Mesendoderm (in vitro differentiated cells): ENCODE results near the gene MAD1L1.

Experiments
- DNase-seq: peaks from one replicate; pipeline ENCODE4 v3.0.0; 2013
- H2AK5ac ChIP-seq: 2 replicates; pipeline ENCODE4 v1.6.1; 2013; ENCODE audit warnings: low read length, inconsistent platforms
- H2BK120ac ChIP-seq: 2 replicates; pipeline ENCODE4 v1.6.1; 2013; ENCODE audit warnings: low read depth, mild to moderate bottlenecking, low read length, moderate library complexity, mixed read lengths
- H2BK15ac ChIP-seq: replicated peaks from 2 replicates; pipeline ENCODE4 v1.6.1; 2013; ENCODE audit warnings: low read depth, mild to moderate bottlenecking, moderate library complexity
- H2BK5ac ChIP-seq: 2 replicates; pipeline ENCODE4 v1.6.1; 2013; ENCODE audit warnings: low read length, inconsistent platforms
- H3K18ac ChIP-seq: 2 replicates; pipeline ENCODE4 v1.6.1; 2013; ENCODE audit warnings: mild to moderate bottlenecking, low read length, mixed read lengths
- H3K23ac ChIP-seq: one replicate; pipeline ENCODE4 v1.6.1; 2013; ENCODE audit warnings: low read length
- H3K27ac ChIP-seq: 2 replicates; pipeline ENCODE4 v1.5.1; 2013; ENCODE audit warnings: low read depth, mild to moderate bottlenecking, inconsistent platforms, low read length, moderate library complexity
- H3K27me3 ChIP-seq: 2 replicates; pipeline ENCODE4 v1.6.1; 2013; ENCODE audit warnings: low read length, control low read depth, mild to moderate bottlenecking, inconsistent platforms; ENCODE audit not compliant: insufficient read depth, poor library complexity
- H3K36me3 ChIP-seq: 2 replicates; pipeline ENCODE4 v1.6.1; 2013; ENCODE audit warnings: low read length, inconsistent platforms; ENCODE audit not compliant: control insufficient read depth, insufficient read depth
- H3K4ac ChIP-seq: one replicate; pipeline ENCODE4 v1.6.1; 2013; ENCODE audit warnings: low read depth, mild to moderate bottlenecking, low read length, moderate library complexity
- H3K4me1 ChIP-seq: 2 replicates; pipeline ENCODE4 v1.6.1; 2013; ENCODE audit warnings: low read depth, low read length, inconsistent platforms; ENCODE audit not compliant: control insufficient read depth
- H3K4me2 ChIP-seq: 2 replicates; pipeline ENCODE4 v1.6.1; 2013; ENCODE audit warnings: low read length
- H3K4me3 ChIP-seq: 2 replicates; pipeline ENCODE4 v1.5.1; 2013; ENCODE audit warnings: mild to moderate bottlenecking, low read length
- H3K56ac ChIP-seq: one replicate; pipeline ENCODE4 v1.6.1; 2013; ENCODE audit warnings: low read length
- H3K79me1 ChIP-seq: 2 replicates; pipeline ENCODE4 v1.6.1; 2013; ENCODE audit warnings: low read length, inconsistent platforms
- H3K79me2 ChIP-seq: 2 replicates; pipeline ENCODE4 v1.6.1; 2013; ENCODE audit warnings: mild to moderate bottlenecking, low read length; ENCODE audit not compliant: control insufficient read depth, insufficient read depth
- H3K9ac ChIP-seq: 2 replicates; pipeline ENCODE4 v1.6.1; 2013; ENCODE audit warnings: low read length, inconsistent platforms
- H4K5ac ChIP-seq: one replicate; pipeline ENCODE4 v1.6.1; 2013; ENCODE audit warnings: low read length
- H4K8ac ChIP-seq: one replicate; pipeline ENCODE4 v1.6.1; 2013; ENCODE audit warnings: low read depth, mild to moderate bottlenecking, control low read depth, low read length, moderate library complexity
- WGBS: extraction: QIAGEN DNeasy Blood & Tissue Kit; methylation state at CpG from one replicate; pipeline ENCODE4 v1.1.7; 2013; ENCODE audit warnings: low lambda C conversion rate, missing lambda C conversion rate; ENCODE audit not compliant: insufficient coverage; ENCODE audit errors: extremely low coverage; 5-methylcytosine and 5-hydroxymethylcytosine counted together

Gene MAD1L1

GRCh38 chr7:1916601-1916970, 316.2 kb downstream of the MAD1L1 start:
- H3K4me3 ChIP-seq, result no peak overlapping the region
- H3K27me3 ChIP-seq, result no peaks in the 10 kb centered on the region
- DNase-seq, result no peak
- no peak overlapping the region for H4K8ac ChIP-seq
- no peak overlapping the region for H3K4ac ChIP-seq
- no peak overlapping the region for H2BK120ac ChIP-seq
- WGBS, result no CpG with 5 or more reads among the region's 16 CpGs
- no peak overlapping the region for H3K56ac ChIP-seq
- no peak overlapping the region for H2BK5ac ChIP-seq
- H3K79me2 ChIP-seq, result no peaks in the 10 kb centered on the region
- H3K4me2 ChIP-seq, result no peak overlapping the region
- no peak overlapping the region for H3K27ac ChIP-seq
- H3K36me3 ChIP-seq, result no peaks in the 10 kb centered on the region
- no peak overlapping the region for H3K9ac ChIP-seq
- no peak overlapping the region for H3K23ac ChIP-seq
- H3K79me1 ChIP-seq, result no peaks in the 10 kb centered on the region
- no peaks in the 10 kb centered on the region for H3K4me1 ChIP-seq
- H2BK15ac ChIP-seq, result no peak overlapping the region
- no peak overlapping the region for H4K5ac ChIP-seq
- H3K18ac ChIP-seq, result no peak overlapping the region
- H2AK5ac ChIP-seq, result no peak overlapping the region

DNA sequence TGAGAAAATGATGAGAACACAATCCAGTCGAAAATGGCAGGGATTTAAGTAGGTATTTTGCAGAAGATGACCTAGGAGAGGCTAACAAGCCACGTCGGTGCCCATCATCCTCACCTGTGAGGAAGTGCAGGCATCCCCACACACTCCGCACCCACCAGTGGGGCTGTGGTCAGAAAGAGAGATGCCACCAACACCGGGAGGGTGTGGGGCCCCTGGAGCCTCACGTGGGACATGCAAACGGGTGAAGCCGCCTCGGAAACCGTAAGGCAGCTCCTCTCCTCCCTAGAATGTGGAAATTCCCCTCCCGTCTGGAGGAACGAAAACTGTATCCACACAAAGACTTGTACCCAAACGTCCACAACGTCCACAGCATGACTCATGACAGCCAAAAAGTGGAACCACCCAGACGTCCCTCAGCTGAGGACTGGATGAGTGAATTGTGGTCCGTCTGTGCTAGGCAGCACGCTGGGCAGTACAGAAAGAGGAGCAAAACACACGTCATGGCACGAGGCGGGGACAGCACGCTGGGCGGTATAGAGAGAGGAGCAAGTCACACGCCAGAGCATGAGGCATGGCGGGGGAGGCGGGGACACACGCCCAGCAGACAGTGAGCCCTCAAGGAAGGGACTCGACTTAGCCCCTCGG, 316.7 kb downstream of the MAD1L1 start:
- Histone ChIP-seq H4K8ac (no peak overlapping the region), H3K36me3 (no peaks in the 10 kb centered on the region), H2BK5ac (no peak overlapping the region), H3K23ac (no peak overlapping the region), H3K4me2 (no peak overlapping the region), H3K9ac (no peak overlapping the region), H3K27ac (no peak overlapping the region), H3K27me3 (no peaks in the 10 kb centered on the region), H3K4me3 (no peak overlapping the region), H3K4ac (no peak overlapping the region), H3K18ac (no peak overlapping the region), H3K56ac (no peak overlapping the region), H3K79me2 (no peaks in the 10 kb centered on the region), H2BK15ac (no peak overlapping the region), H3K4me1 (no peaks in the 10 kb centered on the region), H3K79me1 (no peaks in the 10 kb centered on the region), H2BK120ac (no peak overlapping the region), H2AK5ac (no peak overlapping the region), H4K5ac (no peak overlapping the region)
- no peak for DNase-seq
- WGBS, result no CpG with 5 or more reads among the region's 28 CpGs

DNA sequence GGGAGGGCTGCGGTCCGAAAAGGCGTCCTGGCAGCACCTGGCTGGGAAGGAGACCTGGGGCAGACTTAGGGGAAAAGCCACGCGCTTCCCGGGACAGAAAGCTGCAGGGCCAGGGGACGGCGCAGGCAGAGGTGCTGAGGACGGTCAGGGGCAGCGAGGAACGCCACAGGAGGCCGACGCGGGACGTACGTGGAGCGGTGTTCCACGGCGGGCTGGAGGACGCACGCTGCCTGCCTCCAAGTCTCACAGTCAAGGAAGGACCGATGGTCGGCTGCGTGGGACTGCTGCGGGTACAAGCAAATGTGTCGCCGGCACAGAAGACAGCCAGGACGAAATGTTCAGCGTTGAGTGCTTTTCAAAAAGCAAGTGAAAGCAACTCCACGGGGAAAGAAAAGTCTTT, 317.4 kb downstream of the MAD1L1 start:
- Histone ChIP-seq H3K18ac (no peak overlapping the region), H3K79me1 (no peaks in the 10 kb centered on the region), H3K4me2 (no peak overlapping the region), H2AK5ac (no peak overlapping the region), H4K5ac (no peak overlapping the region), H3K23ac (no peak overlapping the region), H3K9ac (no peak overlapping the region), H3K27ac (no peak overlapping the region), H3K4ac (no peak overlapping the region), H2BK5ac (no peak overlapping the region), H4K8ac (no peak overlapping the region), H3K27me3 (no peaks in the 10 kb centered on the region), H3K79me2 (no peaks in the 10 kb centered on the region), H2BK120ac (no peak overlapping the region), H3K4me3 (no peak overlapping the region), H3K56ac (no peak overlapping the region), H3K4me1 (no peaks in the 10 kb centered on the region), H3K36me3 (no peaks in the 10 kb centered on the region), H2BK15ac (no peak overlapping the region)
- no CpG with 5 or more reads among the region's 30 CpGs for WGBS
- no peak for DNase-seq

DNA sequence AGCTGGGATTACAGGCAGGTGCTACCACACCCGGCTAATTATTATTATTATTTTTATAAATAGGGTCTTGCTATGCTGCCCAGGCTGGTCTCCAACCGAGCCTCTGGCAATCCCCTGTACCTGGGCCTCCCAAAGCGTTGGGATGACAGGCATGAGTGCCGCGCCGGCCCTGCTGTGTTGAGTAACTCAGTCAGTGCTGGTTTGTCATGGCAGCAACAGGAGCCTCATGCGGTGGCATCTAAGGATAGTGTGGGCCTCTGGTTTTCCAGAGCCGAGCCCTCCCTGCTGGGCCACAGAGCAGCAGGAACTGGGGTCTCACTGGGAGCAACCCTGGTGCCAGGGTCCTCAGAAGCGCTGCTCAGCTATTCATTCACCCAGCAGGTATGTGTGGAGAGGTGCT, 318.0 kb downstream of the MAD1L1 start:
- no peak overlapping the region for H4K8ac ChIP-seq
- no CpG with 5 or more reads among the region's 9 CpGs for WGBS

DNA sequence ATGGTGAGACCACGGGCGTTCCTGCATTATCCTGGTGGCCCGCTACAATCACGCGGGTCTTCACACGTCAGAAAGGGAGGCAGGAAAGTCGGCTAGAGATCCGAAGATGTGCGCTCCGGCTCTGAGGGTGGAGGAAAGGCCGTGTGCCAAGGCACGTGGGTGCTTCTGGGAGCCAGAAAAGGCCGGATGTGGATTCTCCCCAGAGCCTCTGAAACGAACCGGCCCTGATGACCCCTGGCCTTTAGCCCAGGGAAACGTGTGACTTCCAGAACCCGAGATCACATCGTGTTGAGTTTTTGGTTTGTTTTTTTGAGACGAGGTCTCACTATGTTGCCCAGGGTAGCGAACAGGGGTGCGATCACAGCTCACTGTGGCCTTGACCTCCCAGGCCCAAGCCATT, 318.4 kb downstream of the MAD1L1 start:
- no peaks in the 10 kb centered on the region for H3K79me1 ChIP-seq
- no peaks in the 10 kb centered on the region for H3K79me2 ChIP-seq
- H3K23ac ChIP-seq, result no peak overlapping the region
- H3K27me3 ChIP-seq, result no peaks in the 10 kb centered on the region
- DNase-seq, result no peak
- WGBS, result no CpG with 5 or more reads among the region's 21 CpGs
- H3K56ac ChIP-seq, result no peak overlapping the region
- H4K5ac ChIP-seq, result no peak overlapping the region
- H4K8ac ChIP-seq, result no peak overlapping the region
- no peak overlapping the region for H2AK5ac ChIP-seq
- no peak overlapping the region for H3K27ac ChIP-seq
- no peak overlapping the region for H3K4ac ChIP-seq
- H2BK15ac ChIP-seq, result no peak overlapping the region
- no peak overlapping the region for H3K4me2 ChIP-seq
- H3K18ac ChIP-seq, result no peak overlapping the region
- no peak overlapping the region for H2BK120ac ChIP-seq
- no peaks in the 10 kb centered on the region for H3K36me3 ChIP-seq
- H3K4me3 ChIP-seq, result no peak overlapping the region
- no peak overlapping the region for H3K9ac ChIP-seq
- H2BK5ac ChIP-seq, result no peak overlapping the region
- H3K4me1 ChIP-seq, result no peaks in the 10 kb centered on the region

More for the DNA sequence above, 318.0 kb downstream of the MAD1L1 start:
- Histone ChIP-seq H3K9ac (no peak overlapping the region), H2AK5ac (no peak overlapping the region), H3K4ac (no peak overlapping the region), H3K4me3 (no peak overlapping the region), H3K23ac (no peak overlapping the region), H3K36me3 (no peaks in the 10 kb centered on the region), H2BK120ac (no peak overlapping the region), H3K27ac (no peak overlapping the region), H3K18ac (no peak overlapping the region), H3K4me1 (no peaks in the 10 kb centered on the region), H3K56ac (no peak overlapping the region), H3K27me3 (no peaks in the 10 kb centered on the region), H2BK15ac (no peak overlapping the region), H3K79me1 (no peaks in the 10 kb centered on the region), H3K79me2 (no peaks in the 10 kb centered on the region), H4K5ac (no peak overlapping the region), H2BK5ac (no peak overlapping the region), H3K4me2 (no peak overlapping the region)
- no peak for DNase-seq
